OCI-LY1 (cell line): ENCODE results near the gene CXorf38.

Source experiments
- EZH2 ChIP-seq: fragments of 200-600 bp; sonication (generic), shearing (Covaris generic); IDR thresholded peaks from 2 replicates; pipeline ENCODE4 v1.8.0; 2017; ENCODE audit warnings: borderline replicate concordance, mixed run types, mild to moderate bottlenecking, antibody characterized with exemption, low read length, moderate library complexity, mixed read lengths
- TF ChIP-seq, protein P1 (sequence below): fragments of 200-600 bp; sonication (generic), shearing (Covaris generic); IDR thresholded peaks from 2 replicates; pipeline ENCODE4 v1.5.1; 2017; ENCODE audit warnings: mild to moderate bottlenecking, antibody characterized with exemption, low read length, moderate library complexity, mixed read lengths

DNA sequence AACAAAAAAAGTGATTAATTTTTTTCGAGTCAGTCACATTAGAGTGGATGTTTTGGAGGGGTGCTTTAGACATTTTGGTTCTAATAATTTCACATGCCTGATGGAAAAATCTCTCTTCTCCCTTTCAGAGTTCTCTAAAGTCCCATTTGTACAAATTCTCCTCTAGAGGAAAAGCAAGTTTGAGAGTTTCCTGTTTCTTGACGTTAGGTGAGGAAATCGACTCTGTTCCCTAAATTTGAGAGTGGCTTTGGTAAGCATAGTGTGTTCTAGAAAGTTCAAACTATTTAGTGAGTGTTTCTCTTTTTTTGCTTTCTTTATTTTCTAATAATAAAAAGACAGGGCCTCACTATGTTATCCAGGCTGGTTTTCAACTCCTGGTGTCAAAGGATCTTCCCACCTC lies 68.2 kb downstream of the CXorf38 start:
- TF ChIP-seq EZH2 = no peak
- TF ChIP-seq, protein P1, sequence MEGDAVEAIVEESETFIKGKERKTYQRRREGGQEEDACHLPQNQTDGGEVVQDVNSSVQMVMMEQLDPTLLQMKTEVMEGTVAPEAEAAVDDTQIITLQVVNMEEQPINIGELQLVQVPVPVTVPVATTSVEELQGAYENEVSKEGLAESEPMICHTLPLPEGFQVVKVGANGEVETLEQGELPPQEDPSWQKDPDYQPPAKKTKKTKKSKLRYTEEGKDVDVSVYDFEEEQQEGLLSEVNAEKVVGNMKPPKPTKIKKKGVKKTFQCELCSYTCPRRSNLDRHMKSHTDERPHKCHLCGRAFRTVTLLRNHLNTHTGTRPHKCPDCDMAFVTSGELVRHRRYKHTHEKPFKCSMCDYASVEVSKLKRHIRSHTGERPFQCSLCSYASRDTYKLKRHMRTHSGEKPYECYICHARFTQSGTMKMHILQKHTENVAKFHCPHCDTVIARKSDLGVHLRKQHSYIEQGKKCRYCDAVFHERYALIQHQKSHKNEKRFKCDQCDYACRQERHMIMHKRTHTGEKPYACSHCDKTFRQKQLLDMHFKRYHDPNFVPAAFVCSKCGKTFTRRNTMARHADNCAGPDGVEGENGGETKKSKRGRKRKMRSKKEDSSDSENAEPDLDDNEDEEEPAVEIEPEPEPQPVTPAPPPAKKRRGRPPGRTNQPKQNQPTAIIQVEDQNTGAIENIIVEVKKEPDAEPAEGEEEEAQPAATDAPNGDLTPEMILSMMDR = no peak
